B cell (primary cell): Measurements from ENCODE around the gene TSHB. TPM values are rescaled to one million over a fixed set of nuclear protein-coding genes. Genes with fewer than 3 reads are reported as not detected.
A peak's percentile ranks its signal among the peaks of the same experiment; 100 is the strongest.

Source experiments
- ATAC-seq: fragments of 200-7000 bp; cut with Tn5 transposase; one replicate; pipeline ENCODE4 v1.10.0; 2021; ENCODE audit warnings: low read depth, mild to moderate bottlenecking, moderate number of reproducible peaks, moderate library complexity
- CTCF ChIA-PET: fragments of 350-600 bp; sonication (Branson Sonifier 250); formaldehyde crosslinking; loops from one replicate; lab custom pipeline; 2021; ENCODE audit warnings: antibody characterized with exemption, inconsistent platforms; lab: Charles Lee
- POLR2A ChIA-PET: fragments of 350-600 bp; sonication (Branson Sonifier 250); formaldehyde crosslinking; loops from one replicate; lab custom pipeline; 2021; ENCODE audit warnings: antibody characterized with exemption; lab: Charles Lee
- DNase-seq: peaks from one replicate; pipeline ENCODE4 v3.0.0; 2013
- H2AFZ ChIP-seq: 2 replicates; pipeline ENCODE4 v1.6.1; 2012; ENCODE audit warnings: mild to moderate bottlenecking, low read depth, low read length; ENCODE audit not compliant: insufficient read depth, poor library complexity, severe bottlenecking
- H3K27ac ChIP-seq, 2 donors: 1 replicate in 1 of 2; 2 replicates in 1 of 2; pipeline ENCODE4 v1.5.1; 2012 to 2013; ENCODE audit warnings: low read length in 2 of 2, mild to moderate bottlenecking in 2 of 2, moderate library complexity in 1 of 2
- H3K27me3 ChIP-seq, 4 experiments: fragments of 200-600 bp in 1 of 4; sonication (generic) in 1 of 4; replicated peaks in 1 of 4; 1 replicate in 2 of 4; 2 replicates in 2 of 4; pipeline versions ENCODE4 v1.6.1 to v1.7.0; 2013 to 2016; ENCODE audit warnings: low read length in 3 of 4, mild to moderate bottlenecking in 2 of 4, mixed read lengths in 1 of 4, moderate library complexity in 1 of 4; ENCODE audit not compliant: insufficient read depth in 4 of 4, control insufficient read depth in 3 of 4; ENCODE audit errors: control extremely low read depth in 1 of 4
- H3K36me3 ChIP-seq, 2 experiments: replicated peaks in 1 of 2; 1 replicate in 1 of 2; 2 replicates in 1 of 2; pipeline versions ENCODE4 v1.6.1 to v1.7.1; 2013; ENCODE audit warnings: low read length in 1 of 2; ENCODE audit not compliant: insufficient read depth in 2 of 2, control insufficient read depth in 1 of 2; ENCODE audit errors: control extremely low read depth in 1 of 2, extremely low read depth in 1 of 2
- H3K4me1 ChIP-seq, 2 donors: fragments of 200-600 bp in 1 of 2; sonication (generic) in 1 of 2; 1 replicate in 1 of 2; 2 replicates in 1 of 2; pipeline versions ENCODE4 v1.5.1 to v1.6.1; 2013 to 2017; ENCODE audit warnings: low read length in 2 of 2; ENCODE audit not compliant: control insufficient read depth in 2 of 2, insufficient read depth in 2 of 2
- H3K4me2 ChIP-seq: replicated peaks from 2 replicates; pipeline ENCODE3; 2012; ENCODE audit warnings: mild to moderate bottlenecking, low read depth, low read length; ENCODE audit not compliant: poor library complexity, severe bottlenecking
- H3K4me3 ChIP-seq, 5 experiments: fragments of 200-600 bp in 1 of 5; sonication (generic) in 1 of 5; 1 replicate in 3 of 5; 2 replicates in 2 of 5; pipeline versions ENCODE4 v1.5.1 to v1.7.0; 2011 to 2016; ENCODE audit warnings: low read length in 4 of 5, mild to moderate bottlenecking in 4 of 5, low read depth in 2 of 5, control low read depth in 1 of 5, moderate library complexity in 1 of 5; ENCODE audit not compliant: insufficient read depth in 1 of 5; ENCODE audit errors: control extremely low read depth in 1 of 5, extremely low read depth in 1 of 5
- H3K79me2 ChIP-seq: fragments of 200-600 bp; sonication (generic); one replicate; pipeline ENCODE4 v1.6.0; 2016; ENCODE audit warnings: low read length; ENCODE audit not compliant: control insufficient read depth, insufficient read depth
- H3K9ac ChIP-seq: fragments of 200-600 bp; sonication (generic); 2 replicates; pipeline ENCODE4 v1.6.1; 2017; ENCODE audit warnings: mild to moderate bottlenecking, low read length, moderate library complexity
- H3K9me3 ChIP-seq, 3 donors: one replicate each; pipeline versions ENCODE4 v1.6.1 to v1.7.1; 2013; ENCODE audit warnings: low read length in 2 of 3; ENCODE audit not compliant: control insufficient read depth in 2 of 3, insufficient read depth in 1 of 3; ENCODE audit errors: control extremely low read depth in 1 of 3
- H4K20me1 ChIP-seq: 2 replicates; pipeline ENCODE4 v1.6.0; 2012; ENCODE audit warnings: mild to moderate bottlenecking, low read length; ENCODE audit not compliant: insufficient read depth, control insufficient read depth, poor library complexity, severe bottlenecking
- H3K27ac Mint-ChIP-seq: one replicate; pipeline ENCODE4 v1.8.0; 2021; ENCODE audit warnings: mixed read lengths
- H3K27me3 Mint-ChIP-seq: one replicate; pipeline ENCODE4 v1.8.0; 2021; ENCODE audit warnings: mixed read lengths
- H3K4me1 Mint-ChIP-seq: one replicate; pipeline ENCODE4 v1.8.0; 2021; ENCODE audit warnings: mixed read lengths
- H3K4me3 Mint-ChIP-seq: one replicate; pipeline ENCODE4 v1.8.0; 2021; ENCODE audit warnings: mixed read lengths
- H3K9me3 Mint-ChIP-seq: one replicate; pipeline ENCODE4 v1.8.0; 2022; ENCODE audit warnings: mixed read lengths; ENCODE audit not compliant: insufficient read depth
- EZH2 ChIP-seq: IDR thresholded peaks from 2 replicates; pipeline ENCODE4 v1.6.1; 2012; ENCODE audit warnings: borderline replicate concordance, low read depth, mild to moderate bottlenecking, moderate library complexity, low read length; ENCODE audit not compliant: insufficient read depth, poor library complexity, severe bottlenecking
- WGBS: methylation state at CpG from one replicate; pipeline ENCODE4 v1.1.5; 2013; ENCODE audit warnings: missing lambda C conversion rate; ENCODE audit not compliant: insufficient coverage; 5-methylcytosine and 5-hydroxymethylcytosine counted together
- intact Hi-C: fragments of 100-400 bp; cut with micrococcal nuclease; formaldehyde crosslinking; loops from one replicate; pipeline ENCODE4 v1.10.0; 2022
- polyA plus RNA-seq: library from polyadenylated mRNA; depleted of rRNA; stranded (reverse); fragments of >200 nt; gene quantifications from 2 replicates; pipeline ENCODE4 v1.2.3, GENCODE V29; 2012
- total RNA-seq, 2 donors: library from RNA; stranded (reverse); fragments of 120-200 nt in 1 of 2; gene quantifications; 1 replicate in 1 of 2; 2 replicates in 1 of 2; pipeline versions ENCODE4 v1.2.3 to v1.2.4, GENCODE V29; 2013 to 2022
- TF ChIP-seq, protein P1 (sequence below): fragments of 200-600 bp; IDR thresholded peaks from one replicate; pipeline ENCODE4 v1.8.0; 2022; ENCODE audit warnings: antibody characterized with exemption, mild to moderate bottlenecking

Gene TSHB
- total and polyA plus RNA-seq, 2 donors (not counting 1 experiment from before 2014, with no cell fraction given): not detected

DNA sequence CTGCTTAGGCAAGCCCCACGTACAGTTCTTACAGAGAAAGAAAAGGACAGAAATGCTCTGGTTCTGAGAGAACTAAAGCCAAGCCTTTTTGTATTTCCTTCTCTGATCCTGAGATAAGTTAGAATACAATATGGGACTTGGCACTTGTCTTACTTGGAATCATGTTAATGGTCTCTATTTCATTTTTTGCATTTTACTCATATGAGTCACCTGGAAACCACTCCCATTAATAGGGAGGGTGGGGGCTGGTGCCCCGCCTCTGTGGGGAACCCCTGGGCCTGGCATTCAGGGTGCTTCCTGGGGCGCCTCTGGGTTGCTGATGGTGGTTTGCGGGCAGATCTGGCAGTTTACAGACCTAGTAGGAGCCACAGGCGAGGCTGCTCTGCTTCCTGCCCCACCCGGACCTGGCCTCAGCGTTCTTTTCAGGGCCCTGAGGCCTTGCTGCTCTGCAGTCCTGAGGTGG, 32.9 kb downstream of the TSHB start:
- Histone ChIP-seq H3K79me2 (no peaks in the 10 kb centered on the region), H3K4me1 (peaks cover 13 to 16% of the 10 kb centered on the region in 2 donors), H3K27ac (peak overlapping the region; percentile 39 to 65), H3K27me3 (no peaks in the 10 kb centered on the region), H3K4me2 (peak overlapping the region; percentile 38), H3K9me3 (no peaks in the 10 kb centered on the region), H3K4me3 (no peak overlapping the region), H4K20me1 (no peaks in the 10 kb centered on the region), H3K9ac (no peak overlapping the region), H3K36me3 (no peaks in the 10 kb centered on the region), H2AFZ (peak overlapping the region; percentile 17)
- Mint-ChIP-seq H3K27me3 (no peaks in the 10 kb centered on the region), H3K4me1 (peaks cover 19% of the 10 kb centered on the region), H3K27ac (peak overlapping the region; percentile 59), H3K9me3 (peaks cover 3% of the 10 kb centered on the region), H3K4me3 (no peak overlapping the region)
- peak; percentile 78 for DNase-seq
- 0% methylated on average over 3 of the region's 7 CpGs for WGBS
- intact Hi-C loops: no loop called here
- TF ChIP-seq, protein P1, sequence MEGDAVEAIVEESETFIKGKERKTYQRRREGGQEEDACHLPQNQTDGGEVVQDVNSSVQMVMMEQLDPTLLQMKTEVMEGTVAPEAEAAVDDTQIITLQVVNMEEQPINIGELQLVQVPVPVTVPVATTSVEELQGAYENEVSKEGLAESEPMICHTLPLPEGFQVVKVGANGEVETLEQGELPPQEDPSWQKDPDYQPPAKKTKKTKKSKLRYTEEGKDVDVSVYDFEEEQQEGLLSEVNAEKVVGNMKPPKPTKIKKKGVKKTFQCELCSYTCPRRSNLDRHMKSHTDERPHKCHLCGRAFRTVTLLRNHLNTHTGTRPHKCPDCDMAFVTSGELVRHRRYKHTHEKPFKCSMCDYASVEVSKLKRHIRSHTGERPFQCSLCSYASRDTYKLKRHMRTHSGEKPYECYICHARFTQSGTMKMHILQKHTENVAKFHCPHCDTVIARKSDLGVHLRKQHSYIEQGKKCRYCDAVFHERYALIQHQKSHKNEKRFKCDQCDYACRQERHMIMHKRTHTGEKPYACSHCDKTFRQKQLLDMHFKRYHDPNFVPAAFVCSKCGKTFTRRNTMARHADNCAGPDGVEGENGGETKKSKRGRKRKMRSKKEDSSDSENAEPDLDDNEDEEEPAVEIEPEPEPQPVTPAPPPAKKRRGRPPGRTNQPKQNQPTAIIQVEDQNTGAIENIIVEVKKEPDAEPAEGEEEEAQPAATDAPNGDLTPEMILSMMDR: no peak
- ChIA-PET POLR2A (no interaction called here), CTCF (interaction anchor here (1.7 kb wide), 1 partner anchor 10 kb away, joined by 6 read pairs; no protein-coding TSS in a partner anchor)
- peak; percentile 90 for ATAC-seq

DNA sequence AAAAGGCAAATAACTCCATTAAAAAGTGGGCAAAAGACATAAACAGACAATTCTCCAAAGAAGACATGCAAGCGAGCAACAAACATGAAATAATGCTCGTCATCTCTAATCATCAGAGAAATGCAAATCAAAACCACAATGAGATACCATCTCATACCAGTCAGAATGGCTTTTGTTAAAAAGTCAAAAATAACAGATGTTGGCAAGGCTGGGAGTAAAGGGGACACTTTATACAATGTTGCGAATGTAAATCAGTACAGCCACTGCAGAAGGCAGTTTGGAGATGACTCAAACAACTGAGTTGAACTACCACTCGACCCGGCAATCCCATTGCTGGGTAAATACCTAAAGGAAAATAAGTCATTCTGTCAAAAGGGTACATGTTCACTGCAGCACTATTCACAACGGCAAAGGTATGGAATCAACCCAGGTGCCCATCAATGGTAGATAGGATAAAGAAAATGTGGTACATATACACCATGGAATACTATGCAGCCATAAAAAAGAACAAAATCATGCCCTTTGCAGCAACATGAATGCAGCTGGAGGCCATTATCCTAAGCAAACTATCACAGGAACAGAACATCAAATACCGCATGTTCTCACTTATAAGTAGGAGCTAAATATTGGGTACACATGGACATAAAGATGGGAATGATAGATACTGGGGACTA, 33.7 kb downstream of the TSHB start:
- ChIA-PET POLR2A (no interaction called here), CTCF (no interaction called here)
- Histone ChIP-seq H4K20me1 (no peaks in the 10 kb centered on the region), H3K4me2 (peak overlapping the region; percentile 38), H3K4me1 (peaks cover 13 to 16% of the 10 kb centered on the region in 2 donors), H3K9ac (no peak overlapping the region), H3K27ac (peak overlapping the region in 1 of 2 donors; percentile 65), H3K79me2 (no peaks in the 10 kb centered on the region), H3K4me3 (no peak overlapping the region), H2AFZ (peak overlapping the region; percentile 17), H3K9me3 (no peaks in the 10 kb centered on the region), H3K27me3 (no peaks in the 10 kb centered on the region), H3K36me3 (no peaks in the 10 kb centered on the region)
- H3K4me1 Mint-ChIP-seq: peaks cover 19% of the 10 kb centered on the region
- intact Hi-C loops: no loop called here
- no peak for TF ChIP-seq EZH2
- TF ChIP-seq, protein P1: no peak
- H3K27ac Mint-ChIP-seq: peak overlapping the region; percentile 68
- no peaks in the 10 kb centered on the region for H3K27me3 Mint-ChIP-seq
- WGBS: 28% methylated on average over 3 of the region's 7 CpGs
- peak overlapping the region; percentile 24 for H3K4me3 Mint-ChIP-seq
- DNase-seq (no peak), ATAC-seq (peak; percentile 16)
- peaks cover 3% of the 10 kb centered on the region for H3K9me3 Mint-ChIP-seq
